Sigmoid colon (tissue), 4 donors: ENCODE data around the gene BPIFA2.

Experiments used
- CTCF ChIP-seq, 4 experiments: fragments of 450-650 bp in 3 of 4; fragments of 200-600 bp in 1 of 4; IDR thresholded peaks; one replicate each; pipeline ENCODE4 v1.5.1; 2016 to 2019; ENCODE audit warnings: antibody characterized with exemption in 4 of 4, mild to moderate bottlenecking in 3 of 4, moderate library complexity in 2 of 4
- EP300 ChIP-seq, 4 donors: sonication (generic); formaldehyde crosslinking; IDR thresholded peaks; one replicate each; pipeline ENCODE4 v1.6.1; 2017; ENCODE audit warnings: antibody characterized with exemption in 4 of 4
- POLR2A ChIP-seq, 2 donors: fragments of 450-650 bp; IDR thresholded peaks; one replicate each; pipeline ENCODE4 v1.6.1; 2016; ENCODE audit warnings: antibody characterized with exemption in 2 of 2, mild to moderate bottlenecking in 2 of 2, moderate library complexity in 2 of 2
- POLR2AphosphoS5 ChIP-seq, 4 donors: sonication (generic); formaldehyde crosslinking; IDR thresholded peaks; one replicate each; pipeline ENCODE4 v1.6.1; 2017; ENCODE audit warnings: antibody characterized with exemption in 4 of 4

GRCh38 chr20:33224399-33224798 is 56.4 kb downstream of the BPIFA2 start:
- TF ChIP-seq CTCF (IDR thresholded peaks at IDR 0.05) (no peak), POLR2A (IDR thresholded peaks at IDR 0.05) (no peak), POLR2AphosphoS5 (IDR thresholded peaks at IDR 0.05) (no peak), EP300 (IDR thresholded peaks at IDR 0.05) (no peak)
